ENCODE measurements around the gene IMMP2L.

IMMP2L gene

GRCh38 chr7:110676785-110677184, 885.5 kb downstream of the IMMP2L start:
- no peak for TF ChIP-seq CTCF (IDR thresholded peaks at IDR 0.05; ENCODE audit: insufficient read depth, low read length, poor library complexity, severe bottlenecking)
- TF ChIP-seq EZH2phosphoT487 (conservative IDR thresholded peaks at IDR 0.05; ENCODE audit: low read length) = no peak
- H3F3A ChIP-seq (ENCODE audit: insufficient read depth) = no peaks in the 10 kb centered on the region
- H3K79me2 ChIP-seq (ENCODE audit: insufficient read depth, low read length) = no peaks in the 10 kb centered on the region
- H3K36me3 ChIP-seq (ENCODE audit: low read length) = no peaks in the 10 kb centered on the region
- no peaks in the 10 kb centered on the region for H4K20me1 ChIP-seq (ENCODE audit: low read depth, low read length)
- no peak overlapping the region for H3K4me3 ChIP-seq (ENCODE audit: insufficient read depth, low read length, poor library complexity, severe bottlenecking)
- no peaks in the 10 kb centered on the region for H3K27me3 ChIP-seq (ENCODE audit: low read length)
- no peak overlapping the region for H2AFZ ChIP-seq (ENCODE audit: low read depth, low read length, severe bottlenecking)
- H3K9me2 ChIP-seq (replicated peaks; ENCODE audit: insufficient read depth, low read length) = no peaks in the 10 kb centered on the region
- H3K9ac ChIP-seq (ENCODE audit: low read length) = no peak overlapping the region
- H3K4me2 ChIP-seq (ENCODE audit: low read depth, low read length, poor library complexity, severe bottlenecking) = no peak overlapping the region
- H3K9me3 ChIP-seq (ENCODE audit: insufficient read depth, low read length) = peaks cover 5% of the 10 kb centered on the region; the same call in 1 of the 2 replicates
- no peak overlapping the region for H3K27ac ChIP-seq (ENCODE audit: low read depth, low read length)

GRCh38 chr7:110675383-110676103, 886.7 kb downstream of the IMMP2L start:
- no peak overlapping the region for H3K4me2 ChIP-seq (ENCODE audit: low read depth, low read length, poor library complexity, severe bottlenecking)
- no peaks in the 10 kb centered on the region for H4K20me1 ChIP-seq (ENCODE audit: low read depth, low read length)
- H3K27me3 ChIP-seq (ENCODE audit: low read length) = no peaks in the 10 kb centered on the region
- H3K79me2 ChIP-seq (ENCODE audit: insufficient read depth, low read length) = no peaks in the 10 kb centered on the region
- H3K4me3 ChIP-seq (ENCODE audit: insufficient read depth, low read length, poor library complexity, severe bottlenecking) = no peak overlapping the region
- H3K9me3 ChIP-seq (ENCODE audit: insufficient read depth, low read length) = peaks cover 5% of the 10 kb centered on the region; the same call in 1 of the 2 replicates
- TF ChIP-seq CTCF (IDR thresholded peaks at IDR 0.05; ENCODE audit: insufficient read depth, low read length, poor library complexity, severe bottlenecking) (no peak), EZH2phosphoT487 (conservative IDR thresholded peaks at IDR 0.05; ENCODE audit: low read length) (no peak)
- no peaks in the 10 kb centered on the region for H3K9me2 ChIP-seq (replicated peaks; ENCODE audit: insufficient read depth, low read length)
- H3K9ac ChIP-seq (ENCODE audit: low read length) = no peak overlapping the region
- H3K27ac ChIP-seq (ENCODE audit: low read depth, low read length) = no peak overlapping the region
- no peaks in the 10 kb centered on the region for H3K36me3 ChIP-seq (ENCODE audit: low read length)
- H3F3A ChIP-seq (ENCODE audit: insufficient read depth) = no peaks in the 10 kb centered on the region
- no peak overlapping the region for H2AFZ ChIP-seq (ENCODE audit: low read depth, low read length, severe bottlenecking)

- Histone ChIP-seq H3K27ac (ENCODE audit: low read depth, low read length) (no peak overlapping the region), H3K4me3 (ENCODE audit: insufficient read depth, low read length, poor library complexity, severe bottlenecking) (no peak overlapping the region), H2AFZ (ENCODE audit: low read depth, low read length, severe bottlenecking) (no peak overlapping the region), H3K9me2 (replicated peaks; ENCODE audit: insufficient read depth, low read length) (no peaks in the 10 kb centered on the region), H3K4me2 (ENCODE audit: low read depth, low read length, poor library complexity, severe bottlenecking) (no peak overlapping the region), H4K20me1 (ENCODE audit: low read depth, low read length) (no peaks in the 10 kb centered on the region), H3K79me2 (ENCODE audit: insufficient read depth, low read length) (no peaks in the 10 kb centered on the region), H3F3A (ENCODE audit: insufficient read depth) (no peaks in the 10 kb centered on the region), H3K9me3 (ENCODE audit: insufficient read depth, low read length) (peaks cover 5% of the 10 kb centered on the region; the same call in 1 of the 2 replicates), H3K27me3 (ENCODE audit: low read length) (no peaks in the 10 kb centered on the region), H3K9ac (ENCODE audit: low read length) (no peak overlapping the region), H3K36me3 (ENCODE audit: low read length) (no peaks in the 10 kb centered on the region)
- no peak for TF ChIP-seq CTCF (IDR thresholded peaks at IDR 0.05; ENCODE audit: insufficient read depth, low read length, poor library complexity, severe bottlenecking)
- TF ChIP-seq EZH2phosphoT487 (conservative IDR thresholded peaks at IDR 0.05; ENCODE audit: low read length) = no peak
Measured at GRCh38 chr7:110673148-110673547, 889.1 kb downstream of the IMMP2L start.

Data from SU-DHL-6 (cell line).